Measurements from ENCODE around the gene SERPINA4. TPM values are rescaled to one million over a fixed set of nuclear protein-coding genes. Genes with fewer than 3 reads are reported as not detected.

The SERPINA4 gene
- polyA plus RNA-seq, 1 donor = not detected

GRCh38 chr14:94542111-94542810 lies 19.0 kb upstream of the SERPINA4 start:
- no peak for DNase-seq (ENCODE audit: low read depth)

GRCh38 chr14:94542811-94543440 lies 18.3 kb upstream of the SERPINA4 start:
- no peak for DNase-seq (ENCODE audit: low read depth)

GRCh38 chr14:94543449-94544124 lies 17.7 kb upstream of the SERPINA4 start:
- DNase-seq (ENCODE audit: low read depth) = no peak

- no peak for DNase-seq (ENCODE audit: low read depth)
Observed at GRCh38 chr14:94544726-94545125, 16.5 kb upstream of the SERPINA4 start.

- no peak for DNase-seq (ENCODE audit: low read depth)
Observed at GRCh38 chr14:94545131-94545841, 16.0 kb upstream of the SERPINA4 start.

- DNase-seq (ENCODE audit: low read depth) = no peak
Observed at GRCh38 chr14:94547151-94547680, 14.0 kb upstream of the SERPINA4 start.

- DNase-seq (ENCODE audit: low read depth) = no peak
Observed at GRCh38 chr14:94547726-94548125, 13.5 kb upstream of the SERPINA4 start.

- no peak for DNase-seq (ENCODE audit: low read depth)
Observed at GRCh38 chr14:94548131-94548998, 12.9 kb upstream of the SERPINA4 start.

GRCh38 chr14:94548999-94549985 lies 11.9 kb upstream of the SERPINA4 start:
- DNase-seq (ENCODE audit: low read depth) = no peak

- no peak for DNase-seq (ENCODE audit: low read depth)
Observed at GRCh38 chr14:94550041-94550440, 11.2 kb upstream of the SERPINA4 start.

- no peak for DNase-seq (ENCODE audit: low read depth)
Observed at GRCh38 chr14:94555991-94556390, 5.3 kb upstream of the SERPINA4 start.

- DNase-seq (ENCODE audit: low read depth) = no peak
Observed at GRCh38 chr14:94557327-94557726, 3.9 kb upstream of the SERPINA4 start.

GRCh38 chr14:94558842-94559241 lies 2.4 kb upstream of the SERPINA4 start:
- DNase-seq (ENCODE audit: low read depth) = no peak

- DNase-seq (ENCODE audit: low read depth) = no peak
Observed at GRCh38 chr14:94559638-94560290, 1.5 kb upstream of the SERPINA4 start.

- DNase-seq (ENCODE audit: low read depth) = no peak
Observed at GRCh38 chr14:94560291-94560665, 964 bp upstream of the SERPINA4 start.

- no peak for DNase-seq (ENCODE audit: low read depth)
Observed at GRCh38 chr14:94561656-94562010, 391 bp downstream of the SERPINA4 start.

GRCh38 chr14:94562022-94562421 lies 780 bp downstream of the SERPINA4 start:
- no peak for DNase-seq (ENCODE audit: low read depth)

- DNase-seq (ENCODE audit: low read depth) = no peak
Observed at GRCh38 chr14:94562941-94563883, 2.0 kb downstream of the SERPINA4 start.

Data from forelimb muscle (tissue), 1 donor.